Astrocyte (in vitro differentiated cells and primary cell): ENCODE results near the gene DDX46. TPM values are rescaled to one million over a fixed set of nuclear protein-coding genes. Genes with fewer than 3 reads are reported as not detected.

Experiments
- DNase-seq: peaks from one replicate; pipeline ENCODE4 v3.0.0-alpha.2; 2010; ENCODE audit warnings: low read depth
- FAIRE-seq: peaks from 2 replicates; lab custom pipeline; 2011; peaks lifted over from hg19 to GRCh38; lab: Jason Lieb, UNC
- H2AFZ ChIP-seq: 2 replicates; pipeline ENCODE4 v1.6.0; 2012; ENCODE audit warnings: low read depth, low read length, inconsistent platforms
- H3K27ac ChIP-seq: 2 replicates; pipeline ENCODE4 v1.5.1; 2011; ENCODE audit warnings: low read depth, low read length, inconsistent platforms
- H3K27me3 ChIP-seq: 2 replicates; pipeline ENCODE4 v1.6.0; 2011; ENCODE audit warnings: low read length, inconsistent platforms; ENCODE audit not compliant: insufficient read depth
- H3K36me3 ChIP-seq: 2 replicates; pipeline ENCODE4 v1.5.1; 2011; ENCODE audit warnings: low read length, inconsistent platforms; ENCODE audit not compliant: insufficient read depth
- H3K4me1 ChIP-seq: 2 replicates; pipeline ENCODE4 v1.5.1; 2011; ENCODE audit warnings: low read length, inconsistent platforms; ENCODE audit not compliant: insufficient read depth
- H3K4me2 ChIP-seq: 2 replicates; pipeline ENCODE4 v1.6.0; 2012; ENCODE audit warnings: low read length, inconsistent platforms
- H3K4me3 ChIP-seq: 2 replicates; pipeline ENCODE4 v1.5.1; 2011; ENCODE audit warnings: low read depth, mild to moderate bottlenecking, low read length, inconsistent platforms; ENCODE audit not compliant: insufficient read depth
- H3K79me2 ChIP-seq: 2 replicates; pipeline ENCODE4 v1.6.0; 2012; ENCODE audit warnings: mild to moderate bottlenecking, low read length, inconsistent platforms; ENCODE audit not compliant: insufficient read depth
- H3K9ac ChIP-seq: 2 replicates; pipeline ENCODE4 v1.6.0; 2012; ENCODE audit warnings: mild to moderate bottlenecking, low read length, inconsistent platforms
- H3K9me3 ChIP-seq: 2 replicates; pipeline ENCODE4 v1.5.1; 2012; ENCODE audit warnings: low read depth, mild to moderate bottlenecking, low read length, inconsistent platforms; ENCODE audit not compliant: insufficient read depth
- H4K20me1 ChIP-seq: 2 replicates; pipeline ENCODE4 v1.6.0; 2012; ENCODE audit warnings: low read length, inconsistent platforms; ENCODE audit not compliant: insufficient read depth
- H3K27ac Mint-ChIP-seq: one replicate; pipeline ENCODE4 v1.8.0; 2021; ENCODE audit warnings: mild to moderate bottlenecking, mixed read lengths; ENCODE audit not compliant: unreplicated experiment
- H3K27me3 Mint-ChIP-seq: one replicate; pipeline ENCODE4 v1.8.0; 2021; ENCODE audit warnings: low read depth, mixed read lengths; ENCODE audit not compliant: unreplicated experiment
- H3K36me3 Mint-ChIP-seq: one replicate; pipeline ENCODE4 v1.8.0; 2021; ENCODE audit warnings: low read depth, mixed read lengths; ENCODE audit not compliant: unreplicated experiment
- H3K4me1 Mint-ChIP-seq: one replicate; pipeline ENCODE4 v1.8.0; 2021; ENCODE audit warnings: low read depth, mixed read lengths; ENCODE audit not compliant: unreplicated experiment
- H3K4me3 Mint-ChIP-seq: one replicate; pipeline ENCODE4 v1.8.0; 2021; ENCODE audit warnings: mild to moderate bottlenecking, moderate library complexity, mixed read lengths; ENCODE audit not compliant: unreplicated experiment
- H3K9me3 Mint-ChIP-seq: one replicate; pipeline ENCODE4 v1.8.0; 2021; ENCODE audit warnings: mild to moderate bottlenecking, mixed read lengths; ENCODE audit not compliant: unreplicated experiment
- EZH2 ChIP-seq: IDR thresholded peaks from 2 replicates; pipeline ENCODE4 v1.6.1; 2012; ENCODE audit warnings: mild to moderate bottlenecking, low read length, inconsistent platforms; ENCODE audit not compliant: insufficient read depth
- total RNA-seq: library from RNA; stranded (reverse); gene quantifications from 2 replicates; pipeline ENCODE4 v1.2.1, GENCODE V29; 2021
- TF ChIP-seq, protein P1 (sequence below): IDR thresholded peaks from 2 replicates; pipeline ENCODE4 v1.5.1; 2011; ENCODE audit warnings: low read depth, mild to moderate bottlenecking, inconsistent platforms, low read length, moderate library complexity; ENCODE audit not compliant: insufficient read depth

The DDX46 gene
- total RNA-seq, 1 donor from 2014 or later = 43.6 TPM

DNA sequence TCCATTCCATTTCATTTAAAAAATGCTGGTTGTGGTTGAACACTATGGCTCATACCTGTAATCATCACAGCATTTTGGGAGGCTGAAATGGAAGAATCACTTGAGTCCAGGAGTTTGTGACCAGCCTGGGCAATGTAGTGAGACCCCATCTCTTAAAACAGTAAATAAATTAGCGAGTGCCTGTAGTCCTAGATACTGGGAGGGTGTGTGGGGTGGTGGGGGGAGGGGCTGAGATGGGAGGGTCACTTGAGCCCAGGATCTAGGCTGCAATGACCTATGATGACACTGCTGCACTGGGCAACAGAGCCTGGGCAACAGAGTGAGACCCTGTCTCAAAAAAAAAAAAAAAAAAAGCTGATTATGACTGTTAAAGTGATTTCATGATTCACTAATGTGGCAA lies 29.1 kb downstream of the DDX46 start:
- FAIRE-seq = no peak
- H3K36me3 Mint-ChIP-seq = peaks cover 12% of the 10 kb centered on the region
- Histone ChIP-seq H3K79me2 (no peaks in the 10 kb centered on the region), H3K4me2 (no peak overlapping the region), H3K4me3 (no peak overlapping the region), H3K4me1 (peaks cover 9% of the 10 kb centered on the region), H2AFZ (no peak overlapping the region), H4K20me1 (peaks cover 36% of the 10 kb centered on the region), H3K36me3 (peaks cover 39% of the 10 kb centered on the region), H3K27me3 (no peaks in the 10 kb centered on the region), H3K9me3 (no peaks in the 10 kb centered on the region), H3K27ac (no peak overlapping the region), H3K9ac (no peak overlapping the region)
- no peak overlapping the region for H3K27ac Mint-ChIP-seq
- H3K9me3 Mint-ChIP-seq = no peaks in the 10 kb centered on the region
- no peak overlapping the region for H3K4me3 Mint-ChIP-seq
- H3K27me3 Mint-ChIP-seq = no peaks in the 10 kb centered on the region
- H3K4me1 Mint-ChIP-seq = peaks cover 16% of the 10 kb centered on the region
- TF ChIP-seq, protein P1, sequence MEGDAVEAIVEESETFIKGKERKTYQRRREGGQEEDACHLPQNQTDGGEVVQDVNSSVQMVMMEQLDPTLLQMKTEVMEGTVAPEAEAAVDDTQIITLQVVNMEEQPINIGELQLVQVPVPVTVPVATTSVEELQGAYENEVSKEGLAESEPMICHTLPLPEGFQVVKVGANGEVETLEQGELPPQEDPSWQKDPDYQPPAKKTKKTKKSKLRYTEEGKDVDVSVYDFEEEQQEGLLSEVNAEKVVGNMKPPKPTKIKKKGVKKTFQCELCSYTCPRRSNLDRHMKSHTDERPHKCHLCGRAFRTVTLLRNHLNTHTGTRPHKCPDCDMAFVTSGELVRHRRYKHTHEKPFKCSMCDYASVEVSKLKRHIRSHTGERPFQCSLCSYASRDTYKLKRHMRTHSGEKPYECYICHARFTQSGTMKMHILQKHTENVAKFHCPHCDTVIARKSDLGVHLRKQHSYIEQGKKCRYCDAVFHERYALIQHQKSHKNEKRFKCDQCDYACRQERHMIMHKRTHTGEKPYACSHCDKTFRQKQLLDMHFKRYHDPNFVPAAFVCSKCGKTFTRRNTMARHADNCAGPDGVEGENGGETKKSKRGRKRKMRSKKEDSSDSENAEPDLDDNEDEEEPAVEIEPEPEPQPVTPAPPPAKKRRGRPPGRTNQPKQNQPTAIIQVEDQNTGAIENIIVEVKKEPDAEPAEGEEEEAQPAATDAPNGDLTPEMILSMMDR = no peak
- TF ChIP-seq EZH2 = no peak
- no peak for DNase-seq

DNA sequence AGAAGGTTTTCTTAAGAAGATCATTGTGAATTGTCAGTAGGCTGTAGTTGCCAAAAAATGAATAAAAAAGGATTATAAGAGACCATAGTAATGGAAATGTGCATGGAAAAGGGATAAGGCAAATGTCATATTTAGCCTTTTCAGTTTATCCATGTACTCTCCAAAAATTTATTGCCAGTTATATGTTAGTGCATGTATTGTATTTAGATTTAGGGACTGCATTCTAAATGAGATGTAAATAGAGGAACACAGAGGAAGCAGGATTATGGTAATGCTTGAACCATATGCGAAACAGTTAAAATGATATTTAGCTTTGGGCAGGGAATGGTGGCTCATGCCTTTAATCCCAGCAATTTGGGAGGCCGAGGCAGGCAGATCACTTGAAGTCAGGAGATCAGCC lies 33.0 kb downstream of the DDX46 start:
- H3K4me1 Mint-ChIP-seq = peaks cover 16% of the 10 kb centered on the region
- no peaks in the 10 kb centered on the region for H3K9me3 Mint-ChIP-seq
- no peak for TF ChIP-seq EZH2
- TF ChIP-seq, protein P1 = no peak
- H3K79me2 ChIP-seq = no peaks in the 10 kb centered on the region
- H2AFZ ChIP-seq = no peak overlapping the region
- H3K9me3 ChIP-seq = no peaks in the 10 kb centered on the region
- H3K4me3 Mint-ChIP-seq = no peak overlapping the region
- H3K9ac ChIP-seq = no peak overlapping the region
- FAIRE-seq (no peak), DNase-seq (no peak)
- H4K20me1 ChIP-seq = peaks cover 17% of the 10 kb centered on the region
- no peak overlapping the region for H3K4me3 ChIP-seq
- H3K27ac ChIP-seq = no peak overlapping the region
- H3K4me2 ChIP-seq = no peak overlapping the region
- H3K4me1 ChIP-seq = no peaks in the 10 kb centered on the region
- H3K36me3 ChIP-seq = peaks cover 50% of the 10 kb centered on the region
- peaks cover 20% of the 10 kb centered on the region for H3K36me3 Mint-ChIP-seq
- no peaks in the 10 kb centered on the region for H3K27me3 Mint-ChIP-seq
- H3K27ac Mint-ChIP-seq = no peak overlapping the region
- H3K27me3 ChIP-seq = no peaks in the 10 kb centered on the region

DNA sequence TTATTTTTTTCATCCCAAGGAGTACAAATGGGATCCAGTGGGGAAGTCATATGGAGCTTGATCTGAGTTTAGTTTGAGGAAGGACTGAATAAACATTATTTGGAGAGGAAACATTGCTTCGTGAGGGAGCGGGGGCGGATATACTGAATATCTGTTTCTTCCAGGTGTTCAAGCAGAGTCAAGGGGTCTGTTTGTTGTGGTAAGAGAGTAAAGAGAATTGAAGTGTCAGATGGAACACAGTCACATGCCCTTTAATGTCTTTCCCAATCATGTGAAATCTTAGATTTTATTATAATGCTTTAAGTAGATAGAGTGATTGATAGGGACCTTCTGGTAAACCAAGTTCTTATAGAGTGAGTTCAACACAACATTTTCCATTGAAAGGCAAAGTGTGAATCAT lies 33.7 kb downstream of the DDX46 start:
- Histone ChIP-seq H3K27me3 (no peaks in the 10 kb centered on the region), H3K4me1 (no peaks in the 10 kb centered on the region), H3K27ac (no peak overlapping the region), H3K4me2 (no peak overlapping the region), H3K9me3 (no peaks in the 10 kb centered on the region), H3K79me2 (no peaks in the 10 kb centered on the region), H2AFZ (no peak overlapping the region), H4K20me1 (peaks cover 12% of the 10 kb centered on the region), H3K4me3 (no peak overlapping the region), H3K36me3 (peaks cover 46% of the 10 kb centered on the region), H3K9ac (no peak overlapping the region)
- no peak overlapping the region for H3K27ac Mint-ChIP-seq
- H3K4me3 Mint-ChIP-seq = no peak overlapping the region
- H3K36me3 Mint-ChIP-seq = peaks cover 21% of the 10 kb centered on the region
- peaks cover 16% of the 10 kb centered on the region for H3K4me1 Mint-ChIP-seq
- TF ChIP-seq EZH2 = no peak
- TF ChIP-seq, protein P1 = no peak
- no peak for DNase-seq
- no peaks in the 10 kb centered on the region for H3K27me3 Mint-ChIP-seq
- no peak for FAIRE-seq
- H3K9me3 Mint-ChIP-seq = no peaks in the 10 kb centered on the region
